GM10266 (cell line): ENCODE data around the gene RNGTT.

Experiments used
- DNase-seq: peaks from one replicate; pipeline ENCODE4 v3.0.0; 2012; ENCODE audit errors: extremely low spot score
- TF ChIP-seq, protein P1 (sequence below): IDR thresholded peaks from 2 replicates; pipeline ENCODE4 v1.5.1; 2012; ENCODE audit warnings: mild to moderate bottlenecking, low read depth; ENCODE audit not compliant: control insufficient read depth, insufficient read depth; ENCODE audit errors: missing control alignments

Gene RNGTT

DNA sequence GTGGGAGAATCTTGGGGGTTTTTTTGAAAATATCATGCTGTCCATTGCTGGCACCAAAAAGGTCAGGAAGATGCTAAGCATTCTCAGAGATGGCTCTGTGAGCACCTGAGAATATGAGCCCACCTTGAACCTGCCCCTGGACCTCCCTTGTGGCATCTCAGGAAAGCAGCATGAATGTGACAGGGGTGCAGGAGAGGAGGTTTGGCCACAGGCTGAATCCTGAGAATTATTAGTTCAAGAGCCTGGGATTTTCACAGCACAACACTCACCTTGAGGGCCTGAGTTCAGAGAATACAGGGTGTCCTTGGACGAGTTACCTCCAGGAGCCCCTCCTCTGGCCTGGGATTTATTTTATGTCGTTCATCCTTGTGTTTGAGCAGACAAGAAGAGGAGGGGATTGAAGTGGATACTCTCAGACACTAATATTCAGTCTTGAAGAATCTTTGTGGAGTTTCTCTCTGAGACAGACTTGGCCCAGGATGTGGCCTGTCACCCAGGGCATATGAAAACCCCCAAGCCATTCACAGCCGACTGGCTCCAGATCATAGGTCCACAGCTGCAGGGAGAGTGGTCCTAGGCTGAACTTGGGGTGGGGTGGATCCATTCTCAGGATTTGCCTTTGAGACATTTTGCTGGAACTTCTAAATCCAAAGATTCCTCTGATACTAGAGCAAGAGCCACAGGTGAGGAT lies 390.8 kb downstream of the RNGTT start:
- TF ChIP-seq, protein P1, sequence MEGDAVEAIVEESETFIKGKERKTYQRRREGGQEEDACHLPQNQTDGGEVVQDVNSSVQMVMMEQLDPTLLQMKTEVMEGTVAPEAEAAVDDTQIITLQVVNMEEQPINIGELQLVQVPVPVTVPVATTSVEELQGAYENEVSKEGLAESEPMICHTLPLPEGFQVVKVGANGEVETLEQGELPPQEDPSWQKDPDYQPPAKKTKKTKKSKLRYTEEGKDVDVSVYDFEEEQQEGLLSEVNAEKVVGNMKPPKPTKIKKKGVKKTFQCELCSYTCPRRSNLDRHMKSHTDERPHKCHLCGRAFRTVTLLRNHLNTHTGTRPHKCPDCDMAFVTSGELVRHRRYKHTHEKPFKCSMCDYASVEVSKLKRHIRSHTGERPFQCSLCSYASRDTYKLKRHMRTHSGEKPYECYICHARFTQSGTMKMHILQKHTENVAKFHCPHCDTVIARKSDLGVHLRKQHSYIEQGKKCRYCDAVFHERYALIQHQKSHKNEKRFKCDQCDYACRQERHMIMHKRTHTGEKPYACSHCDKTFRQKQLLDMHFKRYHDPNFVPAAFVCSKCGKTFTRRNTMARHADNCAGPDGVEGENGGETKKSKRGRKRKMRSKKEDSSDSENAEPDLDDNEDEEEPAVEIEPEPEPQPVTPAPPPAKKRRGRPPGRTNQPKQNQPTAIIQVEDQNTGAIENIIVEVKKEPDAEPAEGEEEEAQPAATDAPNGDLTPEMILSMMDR = no peak
- no peak for DNase-seq

DNA sequence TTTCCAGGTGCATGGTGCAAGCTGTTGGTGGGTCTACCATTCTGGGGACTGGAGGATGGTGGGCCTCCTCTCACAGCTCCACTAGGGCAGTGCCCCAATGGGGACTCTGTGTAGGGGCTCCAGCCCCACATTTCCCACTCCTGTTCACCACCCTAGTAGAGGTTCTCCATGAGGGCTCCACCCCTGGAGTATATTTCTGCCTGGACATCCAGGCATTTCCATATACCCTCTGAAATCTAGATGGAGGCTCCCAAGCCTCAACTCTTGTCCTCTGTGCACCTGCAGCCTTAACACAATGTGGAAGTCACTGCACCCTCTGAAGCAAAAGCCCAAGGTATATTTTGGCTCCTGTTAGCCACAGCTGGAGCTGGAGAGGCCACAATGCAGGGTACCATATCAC lies 393.5 kb downstream of the RNGTT start:
- DNase-seq = no peak
- TF ChIP-seq, protein P1 = no peak

DNA sequence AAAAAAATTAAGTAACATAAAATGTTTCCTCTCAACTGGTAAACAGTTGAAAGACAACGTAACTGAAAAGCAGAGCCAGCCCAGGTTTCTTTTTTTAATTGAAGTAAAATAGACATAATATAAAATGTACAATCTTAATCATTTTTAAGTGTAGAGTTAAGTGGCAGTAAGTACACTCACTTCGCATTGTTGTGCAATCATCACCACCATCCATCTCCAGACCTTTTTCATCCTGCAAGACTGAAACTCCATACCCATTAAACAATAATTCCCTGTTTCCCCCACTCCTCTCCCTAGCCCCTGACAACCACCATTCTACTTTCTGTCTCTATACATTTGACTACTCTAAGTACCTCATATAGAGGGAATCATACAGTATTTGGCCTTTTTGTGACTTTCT lies 395.7 kb downstream of the RNGTT start:
- TF ChIP-seq, protein P1 = no peak
- no peak for DNase-seq

DNA sequence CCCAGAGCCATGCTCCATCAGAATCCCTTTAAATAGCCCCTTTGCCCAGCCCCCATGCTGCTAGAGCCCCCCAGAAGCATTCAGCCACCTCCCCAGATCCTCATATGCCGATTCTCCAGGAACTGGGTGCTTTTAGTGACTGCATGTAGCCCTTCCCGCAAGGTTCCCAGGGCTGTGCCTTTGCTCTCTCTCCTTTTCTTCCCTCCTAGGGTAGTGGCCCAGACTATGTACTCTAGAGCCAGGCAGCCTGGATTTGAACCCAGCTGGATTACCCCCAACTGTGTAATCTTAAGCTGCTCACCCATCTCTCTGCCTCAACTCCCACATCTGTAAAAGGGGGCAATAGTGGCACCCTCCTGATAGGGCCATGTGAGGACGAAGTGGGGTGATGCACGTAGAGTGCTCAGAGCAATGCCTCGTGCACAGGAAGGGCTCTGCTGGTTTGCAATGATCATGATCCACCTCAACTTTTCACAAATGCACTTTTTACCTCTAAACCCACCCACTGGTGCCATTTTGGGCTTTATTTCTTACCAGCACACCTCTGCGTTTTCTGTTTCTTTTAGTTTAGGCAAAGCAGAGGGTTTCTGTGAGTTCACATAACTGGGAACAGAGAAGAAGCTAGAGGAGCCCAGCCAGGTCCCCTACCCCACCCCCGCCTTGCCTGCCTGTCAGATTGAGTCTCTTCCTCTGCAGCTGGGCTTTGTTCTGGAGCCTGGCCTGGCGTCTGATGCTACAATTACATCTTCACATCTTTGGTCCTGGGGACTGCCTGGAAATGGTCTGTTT lies 396.5 kb downstream of the RNGTT start:
- TF ChIP-seq, protein P1 = no peak
- DNase-seq = peak; percentile 58

GRCh38 chr6:88565836-88566235 lies 397.6 kb downstream of the RNGTT start:
- TF ChIP-seq, protein P1 = no peak
- no peak for DNase-seq

GRCh38 chr6:88565409-88565811 lies 398.0 kb downstream of the RNGTT start:
- no peak for DNase-seq
- TF ChIP-seq, protein P1 = no peak

- TF ChIP-seq, protein P1 = no peak
- DNase-seq = no peak
Measured at GRCh38 chr6:88563277-88563625, 400.2 kb downstream of the RNGTT start.
